NCI-H1417 treated with DMSO at 0.1 percent for 48 hours (cell line): ENCODE measurements around the gene DNAJC25.

Experiments used
- DNase-seq: peaks from one replicate; lab custom pipeline; 2025; lab: John Stamatoyannopoulos, UW

DNAJC25 gene

GRCh38 chr9:111627260-111627963 lies 3.7 kb upstream of the DNAJC25 start:
- DNase-seq: no peak

- no peak for DNase-seq
Measured at GRCh38 chr9:111628411-111628810, 2.7 kb upstream of the DNAJC25 start.

GRCh38 chr9:111630182-111630963 lies 761 bp upstream of the DNAJC25 start:
- DNase-seq: no peak

- no peak for DNase-seq
Measured at GRCh38 chr9:111630964-111631213, 245 bp upstream of the DNAJC25 start.

GRCh38 chr9:111632060-111632459 lies 926 bp downstream of the DNAJC25 start:
- no peak for DNase-seq

GRCh38 chr9:111632695-111633388 lies 1.7 kb downstream of the DNAJC25 start:
- no peak for DNase-seq

- no peak for DNase-seq
Measured at GRCh38 chr9:111633389-111633736, 2.2 kb downstream of the DNAJC25 start.

- no peak for DNase-seq
Measured at GRCh38 chr9:111634860-111635259, 3.7 kb downstream of the DNAJC25 start.

- DNase-seq: no peak
Measured at GRCh38 chr9:111637421-111637950, 6.4 kb downstream of the DNAJC25 start.

- DNase-seq: no peak
Measured at GRCh38 chr9:111644195-111644772, 13.2 kb downstream of the DNAJC25 start.

- DNase-seq: no peak
Measured at GRCh38 chr9:111645806-111646205, 14.7 kb downstream of the DNAJC25 start.

GRCh38 chr9:111646417-111646816 lies 15.3 kb downstream of the DNAJC25 start:
- no peak for DNase-seq

GRCh38 chr9:111648066-111648465 lies 16.9 kb downstream of the DNAJC25 start:
- no peak for DNase-seq

- DNase-seq: no peak
Measured at GRCh38 chr9:111649016-111649415, 17.9 kb downstream of the DNAJC25 start.

GRCh38 chr9:111657051-111657450 lies 25.9 kb downstream of the DNAJC25 start:
- no peak for DNase-seq

- DNase-seq: no peak
Measured at GRCh38 chr9:111658943-111659342, 27.8 kb downstream of the DNAJC25 start.

- no peak for DNase-seq
Measured at GRCh38 chr9:111659691-111660090, 28.6 kb downstream of the DNAJC25 start.

- peak; percentile 21 for DNase-seq
Measured at GRCh38 chr9:111661150-111661801, 30.1 kb downstream of the DNAJC25 start, which contains the start of gene GNG10. Gene GNG10 (plus strand): TSS chr9:111661605. CDS start chr9:111661635, 30 bp downstream.

GRCh38 chr9:111661802-111662521 lies 30.8 kb downstream of the DNAJC25 start:
- no peak for DNase-seq

GRCh38 chr9:111662576-111663300 lies 31.6 kb downstream of the DNAJC25 start:
- no peak for DNase-seq
